ENCODE measurements around the gene SUV39H1. TPM values are rescaled to one million over a fixed set of nuclear protein-coding genes. Genes with fewer than 3 reads are reported as not detected.
"Not testable (repeated sequence)": the region's sequence is repeated elsewhere in the genome, so short reads cannot be mapped to it uniquely, and the experiment has no call there.

SUV39H1 gene, protein sequence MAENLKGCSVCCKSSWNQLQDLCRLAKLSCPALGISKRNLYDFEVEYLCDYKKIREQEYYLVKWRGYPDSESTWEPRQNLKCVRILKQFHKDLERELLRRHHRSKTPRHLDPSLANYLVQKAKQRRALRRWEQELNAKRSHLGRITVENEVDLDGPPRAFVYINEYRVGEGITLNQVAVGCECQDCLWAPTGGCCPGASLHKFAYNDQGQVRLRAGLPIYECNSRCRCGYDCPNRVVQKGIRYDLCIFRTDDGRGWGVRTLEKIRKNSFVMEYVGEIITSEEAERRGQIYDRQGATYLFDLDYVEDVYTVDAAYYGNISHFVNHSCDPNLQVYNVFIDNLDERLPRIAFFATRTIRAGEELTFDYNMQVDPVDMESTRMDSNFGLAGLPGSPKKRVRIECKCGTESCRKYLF
- polyA plus RNA-seq (2011; rRNA removed) (2.4 and 3.1 TPM in 2 replicates), polyA minus RNA-seq (2011; rRNA and poly(A)+ RNA removed) (3.2 and 4.6 TPM in 2 replicates)

DNA sequence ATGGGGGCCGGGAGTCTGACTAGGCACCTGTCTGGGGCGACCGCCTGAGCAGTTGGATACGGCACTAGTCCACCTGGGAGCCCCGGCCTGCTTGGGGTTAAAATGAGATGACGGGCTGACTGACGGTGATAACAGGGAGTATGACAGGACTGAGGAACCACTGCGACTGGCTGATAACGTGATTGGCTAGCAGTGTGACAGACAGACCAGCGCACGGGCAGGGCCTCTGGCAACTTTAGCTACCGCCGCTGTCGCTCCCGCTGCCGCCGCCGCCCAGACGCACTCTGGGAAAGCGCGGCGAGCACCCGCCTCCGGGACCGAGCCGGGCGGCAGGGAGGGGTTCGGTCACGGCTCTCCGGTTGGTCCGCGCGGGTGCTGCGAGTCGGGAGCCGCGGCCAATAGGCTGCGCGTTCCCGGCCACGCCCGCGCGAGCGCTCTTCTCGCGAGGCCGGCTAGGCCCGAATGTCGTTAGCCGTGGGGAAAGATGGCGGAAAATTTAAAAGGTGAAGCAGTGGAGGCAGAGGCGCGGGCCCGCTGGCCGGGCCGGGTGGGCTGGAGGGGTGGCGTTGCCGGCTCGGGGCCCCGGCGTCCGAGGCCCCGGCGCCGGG is at the start of gene SUV39H1:
SUV39H1 (plus strand) TSS at position 434 of the 608 bp plus-strand sequence; CDS start at position 485, 51 bp downstream.
- POLR2A ChIA-PET: interaction anchor here (0.6 to 2.0 kb wide), 5 partner anchors 20 to 1496 kb away, joined by 3 to 10 read pairs (median 3); partner anchors contain the start of genes PQBP1 and TIMM17B

DNA sequence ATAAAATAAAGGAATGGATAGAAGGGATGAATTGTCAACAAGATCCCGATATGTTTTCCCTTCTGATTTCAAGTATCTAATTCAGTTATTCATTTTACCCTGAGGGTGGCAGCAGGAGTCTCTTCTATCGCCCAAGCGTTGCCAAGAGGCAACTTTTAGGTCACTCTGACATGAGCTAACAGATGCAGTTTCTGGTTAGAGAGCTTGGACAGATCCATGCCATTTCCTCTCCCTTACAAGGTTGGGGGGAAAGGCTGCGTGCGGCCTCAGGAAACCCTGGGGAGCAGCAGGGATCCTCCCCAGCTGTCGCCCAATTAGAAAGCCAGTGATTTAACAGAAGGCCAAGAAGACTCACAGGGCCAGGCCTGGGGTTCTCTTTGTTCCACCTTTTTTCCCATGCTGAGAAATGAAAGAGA is 48.2 kb upstream of the SUV39H1 start:
- DNase-seq (ENCODE audit: low read depth, low spot score): no peak
- Histone ChIP-seq H3K4me3 (ENCODE audit: low read depth, low read length) (no peak overlapping the region), H3K27ac (ENCODE audit: low read depth, low read length) (no peak overlapping the region), H3K27me3 (ENCODE audit: control insufficient read depth, insufficient read depth, low read length) (no peaks in the 10 kb centered on the region), H3K9me3 (ENCODE audit: control insufficient read depth, insufficient read depth, low read length) (no peaks in the 10 kb centered on the region)
- POLR2A ChIA-PET: interaction anchor here (0.7 kb wide), 1 partner anchor 65 kb away, joined by 3 read pairs; no protein-coding TSS in a partner anchor
- TF ChIP-seq, protein P1, sequence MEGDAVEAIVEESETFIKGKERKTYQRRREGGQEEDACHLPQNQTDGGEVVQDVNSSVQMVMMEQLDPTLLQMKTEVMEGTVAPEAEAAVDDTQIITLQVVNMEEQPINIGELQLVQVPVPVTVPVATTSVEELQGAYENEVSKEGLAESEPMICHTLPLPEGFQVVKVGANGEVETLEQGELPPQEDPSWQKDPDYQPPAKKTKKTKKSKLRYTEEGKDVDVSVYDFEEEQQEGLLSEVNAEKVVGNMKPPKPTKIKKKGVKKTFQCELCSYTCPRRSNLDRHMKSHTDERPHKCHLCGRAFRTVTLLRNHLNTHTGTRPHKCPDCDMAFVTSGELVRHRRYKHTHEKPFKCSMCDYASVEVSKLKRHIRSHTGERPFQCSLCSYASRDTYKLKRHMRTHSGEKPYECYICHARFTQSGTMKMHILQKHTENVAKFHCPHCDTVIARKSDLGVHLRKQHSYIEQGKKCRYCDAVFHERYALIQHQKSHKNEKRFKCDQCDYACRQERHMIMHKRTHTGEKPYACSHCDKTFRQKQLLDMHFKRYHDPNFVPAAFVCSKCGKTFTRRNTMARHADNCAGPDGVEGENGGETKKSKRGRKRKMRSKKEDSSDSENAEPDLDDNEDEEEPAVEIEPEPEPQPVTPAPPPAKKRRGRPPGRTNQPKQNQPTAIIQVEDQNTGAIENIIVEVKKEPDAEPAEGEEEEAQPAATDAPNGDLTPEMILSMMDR (IDR thresholded peaks at IDR 0.05; ENCODE audit: low read depth, low read length): peak; percentile 30
- CTCF ChIA-PET: interaction anchor here (0.6 to 1.7 kb wide), 13 partner anchors 9 to 1190 kb away, joined by 3 to 7 read pairs (median 4); partner anchors contain the start of gene SLC35A2

More for the DNA sequence above, at the start of gene SUV39H1:
- no peaks in the 10 kb centered on the region for H3K27me3 ChIP-seq (ENCODE audit: control insufficient read depth, insufficient read depth, low read length)
- DNase-seq (ENCODE audit: low read depth, low spot score): peak; percentile 56
- peak within 1 kb of the TSS; percentile 31 for H3K27ac ChIP-seq (ENCODE audit: low read depth, low read length)
- no peaks in the 10 kb centered on the region for H3K9me3 ChIP-seq (ENCODE audit: control insufficient read depth, insufficient read depth, low read length)
- CTCF ChIA-PET: no interaction called here
- TF ChIP-seq, protein P1 (IDR thresholded peaks at IDR 0.05; ENCODE audit: low read depth, low read length): no peak
- peak within 1 kb of the TSS; percentile 69 for H3K4me3 ChIP-seq (ENCODE audit: low read depth, low read length)

DNA sequence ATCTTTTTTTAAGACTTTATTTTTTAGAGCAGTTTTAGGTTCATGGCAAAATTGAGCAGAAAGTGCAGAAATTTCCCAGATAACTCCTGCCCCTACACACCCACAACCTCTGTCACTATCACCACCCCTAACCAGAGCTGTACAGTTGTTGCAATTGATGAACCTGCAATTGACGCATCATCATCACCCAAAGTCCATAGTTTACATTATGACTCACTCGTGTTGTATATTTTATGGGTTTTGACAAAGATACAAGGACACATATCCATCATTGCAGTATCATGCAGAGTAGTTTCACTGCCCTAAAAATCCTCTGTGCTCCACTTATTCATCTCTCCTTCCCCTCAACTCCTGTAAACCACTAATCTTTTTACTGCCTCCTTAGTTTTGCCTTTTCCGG is 47.4 kb upstream of the SUV39H1 start:
- Histone ChIP-seq H3K27me3 (ENCODE audit: control insufficient read depth, insufficient read depth, low read length) (peaks cover 3% of the 10 kb centered on the region), H3K4me3 (ENCODE audit: low read depth, low read length) (no peak overlapping the region), H3K27ac (ENCODE audit: low read depth, low read length) (no peak overlapping the region), H3K9me3 (ENCODE audit: control insufficient read depth, insufficient read depth, low read length) (no peaks in the 10 kb centered on the region)
- ChIA-PET POLR2A (interaction anchor here (0.7 kb wide), 2 partner anchors 10 to 64 kb away, joined by 3 to 4 read pairs; no protein-coding TSS in a partner anchor), CTCF (interaction anchor here (0.9 to 1.7 kb wide), 5 partner anchors 8 to 458 kb away, joined by 4 to 7 read pairs (median 5); partner anchors contain the start of gene SLC35A2)
- no peak for DNase-seq (ENCODE audit: low read depth, low spot score)
- TF ChIP-seq, protein P1 (IDR thresholded peaks at IDR 0.05; ENCODE audit: low read depth, low read length): no peak

DNA sequence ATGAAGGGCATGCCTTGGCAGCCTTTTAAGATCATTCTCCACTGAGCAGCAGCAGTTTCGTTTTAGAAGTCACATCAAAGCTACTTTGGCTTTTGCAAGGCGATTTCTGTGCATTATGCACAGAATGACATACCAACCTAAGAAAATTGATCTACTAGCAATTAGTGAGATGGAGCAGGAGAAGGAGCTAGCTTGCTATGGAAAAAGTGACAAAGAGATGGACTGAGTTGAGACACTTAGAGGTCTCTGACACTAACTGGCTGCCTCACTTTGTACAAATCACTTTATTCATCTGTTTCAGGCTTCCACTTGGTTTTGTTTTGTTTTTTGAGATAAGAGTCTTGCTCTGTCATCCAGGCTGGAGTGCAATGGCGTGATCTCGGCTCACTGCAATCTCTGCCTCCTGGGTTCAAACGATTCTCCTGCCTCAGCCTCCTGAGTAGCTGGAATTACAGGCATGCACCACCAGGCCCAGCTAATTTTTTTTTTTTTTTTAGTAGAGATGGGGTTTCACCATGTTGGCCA is 44.4 kb upstream of the SUV39H1 start:
- CTCF ChIA-PET; H3K4me3 ChIP-seq (ENCODE audit: low read depth, low read length); H3K27ac ChIP-seq (ENCODE audit: low read depth, low read length); H3K9me3 ChIP-seq (ENCODE audit: control insufficient read depth, insufficient read depth, low read length); H3K27me3 ChIP-seq (ENCODE audit: control insufficient read depth, insufficient read depth, low read length); DNase-seq (ENCODE audit: low read depth, low spot score): not testable (repeated sequence)
- POLR2A ChIA-PET: interaction anchor here (0.7 kb wide), 1 partner anchor 34 kb away, joined by 4 read pairs; no protein-coding TSS in a partner anchor

DNA sequence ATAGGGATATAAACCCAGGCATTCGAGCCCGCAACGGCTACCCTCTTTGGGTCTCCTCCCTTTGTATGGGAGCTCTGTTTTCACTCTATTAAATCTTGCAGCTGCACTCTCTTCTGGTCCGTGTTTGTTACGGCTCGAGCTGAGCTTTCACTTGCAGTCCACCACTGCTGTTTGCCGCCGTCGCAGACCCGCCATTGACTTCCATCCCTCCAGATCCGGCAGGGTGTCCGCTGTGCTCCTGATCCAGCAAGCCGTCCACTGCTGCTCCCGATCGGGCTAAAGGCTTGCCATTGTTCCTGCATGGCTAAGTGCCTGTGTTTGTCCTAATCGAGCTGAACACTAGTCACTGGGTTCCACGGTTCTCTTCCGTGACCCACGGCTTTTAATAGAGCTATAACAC is 41.8 kb upstream of the SUV39H1 start:
- DNase-seq (ENCODE audit: low read depth, low spot score); H3K4me3 ChIP-seq (ENCODE audit: low read depth, low read length); H3K27ac ChIP-seq (ENCODE audit: low read depth, low read length); H3K27me3 ChIP-seq (ENCODE audit: control insufficient read depth, insufficient read depth, low read length); H3K9me3 ChIP-seq (ENCODE audit: control insufficient read depth, insufficient read depth, low read length); CTCF ChIA-PET; POLR2A ChIA-PET: not testable (repeated sequence)

DNA sequence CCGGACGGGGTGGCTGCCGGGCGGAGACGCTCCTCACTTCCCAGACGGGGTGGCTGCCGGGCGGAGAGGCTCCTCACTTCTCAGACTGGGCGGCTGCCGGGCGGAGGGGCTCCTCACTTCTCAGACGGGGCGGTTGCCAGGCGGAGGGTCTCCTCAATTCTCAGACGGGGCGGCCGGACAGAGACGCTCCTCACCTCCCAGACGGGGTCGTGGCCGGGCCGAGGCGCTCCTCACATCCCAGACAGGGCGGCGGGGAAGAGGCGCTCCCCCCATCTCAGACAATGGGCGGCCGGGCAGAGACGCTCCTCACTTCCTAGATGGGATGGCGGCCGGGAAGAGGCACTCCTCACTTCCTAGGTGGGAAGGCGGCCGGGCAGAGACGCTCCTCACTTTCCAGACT is 36.8 kb upstream of the SUV39H1 start:
- DNase-seq (ENCODE audit: low read depth, low spot score); H3K4me3 ChIP-seq (ENCODE audit: low read depth, low read length); H3K27me3 ChIP-seq (ENCODE audit: control insufficient read depth, insufficient read depth, low read length); H3K27ac ChIP-seq (ENCODE audit: low read depth, low read length); CTCF ChIA-PET; POLR2A ChIA-PET; H3K9me3 ChIP-seq (ENCODE audit: control insufficient read depth, insufficient read depth, low read length): not testable (repeated sequence)
